Measurements from ENCODE around the gene PHPT1. TPM values are rescaled to one million over a fixed set of nuclear protein-coding genes. Genes with fewer than 3 reads are reported as not detected.
A peak's percentile ranks its signal among the peaks of the same experiment; 100 is the strongest.

PHPT1 gene
- total and polyA plus RNA-seq, 2 of the 13 experiments (the other 11 are each of a cell fraction or from before 2014, with no cell fraction given): 189 to 192 TPM

DNA sequence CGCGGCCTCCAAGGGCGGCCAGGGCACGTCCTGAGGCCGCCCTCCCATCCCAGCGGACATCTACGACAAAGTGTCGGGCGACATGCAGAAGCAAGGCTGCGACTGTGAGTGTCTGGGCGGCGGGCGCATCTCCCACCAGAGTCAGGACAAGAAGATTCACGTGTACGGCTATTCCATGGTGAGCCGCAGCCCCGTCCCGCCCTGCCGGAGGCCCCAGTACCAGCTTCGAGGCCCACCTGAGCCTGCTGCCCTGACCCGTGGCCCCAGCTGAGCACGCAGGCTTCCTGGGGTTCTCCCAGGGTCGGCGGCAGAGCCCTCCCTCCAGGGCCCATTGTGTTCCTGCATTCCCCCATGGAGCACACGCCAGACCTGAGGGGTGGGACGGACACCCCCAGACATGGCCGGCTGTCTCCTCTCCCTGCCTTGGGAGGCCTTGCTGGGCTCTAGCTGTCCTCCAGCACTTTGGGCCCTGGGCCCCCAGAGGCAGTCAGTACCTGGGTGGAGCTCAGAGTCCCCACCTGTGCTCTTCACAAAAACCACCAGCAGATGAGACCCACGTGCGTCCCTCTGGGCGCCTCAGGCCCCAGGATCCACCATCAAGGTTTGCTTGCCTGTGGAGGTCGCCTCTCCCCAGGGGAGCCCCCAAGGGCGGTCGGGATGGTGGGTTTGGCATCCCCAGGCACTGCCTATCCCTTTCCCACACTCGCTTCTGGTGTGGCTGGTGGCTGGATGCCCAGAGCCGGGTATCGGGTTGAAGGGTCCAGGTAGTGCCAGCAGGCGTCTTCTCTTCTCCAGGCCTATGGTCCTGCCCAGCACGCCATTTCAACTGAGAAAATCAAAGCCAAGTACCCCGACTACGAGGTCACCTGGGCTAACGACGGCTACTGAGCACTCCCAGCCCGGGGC lies 1.0 kb downstream of the PHPT1 start (continued):
- TF ChIP-seq, protein P1, sequence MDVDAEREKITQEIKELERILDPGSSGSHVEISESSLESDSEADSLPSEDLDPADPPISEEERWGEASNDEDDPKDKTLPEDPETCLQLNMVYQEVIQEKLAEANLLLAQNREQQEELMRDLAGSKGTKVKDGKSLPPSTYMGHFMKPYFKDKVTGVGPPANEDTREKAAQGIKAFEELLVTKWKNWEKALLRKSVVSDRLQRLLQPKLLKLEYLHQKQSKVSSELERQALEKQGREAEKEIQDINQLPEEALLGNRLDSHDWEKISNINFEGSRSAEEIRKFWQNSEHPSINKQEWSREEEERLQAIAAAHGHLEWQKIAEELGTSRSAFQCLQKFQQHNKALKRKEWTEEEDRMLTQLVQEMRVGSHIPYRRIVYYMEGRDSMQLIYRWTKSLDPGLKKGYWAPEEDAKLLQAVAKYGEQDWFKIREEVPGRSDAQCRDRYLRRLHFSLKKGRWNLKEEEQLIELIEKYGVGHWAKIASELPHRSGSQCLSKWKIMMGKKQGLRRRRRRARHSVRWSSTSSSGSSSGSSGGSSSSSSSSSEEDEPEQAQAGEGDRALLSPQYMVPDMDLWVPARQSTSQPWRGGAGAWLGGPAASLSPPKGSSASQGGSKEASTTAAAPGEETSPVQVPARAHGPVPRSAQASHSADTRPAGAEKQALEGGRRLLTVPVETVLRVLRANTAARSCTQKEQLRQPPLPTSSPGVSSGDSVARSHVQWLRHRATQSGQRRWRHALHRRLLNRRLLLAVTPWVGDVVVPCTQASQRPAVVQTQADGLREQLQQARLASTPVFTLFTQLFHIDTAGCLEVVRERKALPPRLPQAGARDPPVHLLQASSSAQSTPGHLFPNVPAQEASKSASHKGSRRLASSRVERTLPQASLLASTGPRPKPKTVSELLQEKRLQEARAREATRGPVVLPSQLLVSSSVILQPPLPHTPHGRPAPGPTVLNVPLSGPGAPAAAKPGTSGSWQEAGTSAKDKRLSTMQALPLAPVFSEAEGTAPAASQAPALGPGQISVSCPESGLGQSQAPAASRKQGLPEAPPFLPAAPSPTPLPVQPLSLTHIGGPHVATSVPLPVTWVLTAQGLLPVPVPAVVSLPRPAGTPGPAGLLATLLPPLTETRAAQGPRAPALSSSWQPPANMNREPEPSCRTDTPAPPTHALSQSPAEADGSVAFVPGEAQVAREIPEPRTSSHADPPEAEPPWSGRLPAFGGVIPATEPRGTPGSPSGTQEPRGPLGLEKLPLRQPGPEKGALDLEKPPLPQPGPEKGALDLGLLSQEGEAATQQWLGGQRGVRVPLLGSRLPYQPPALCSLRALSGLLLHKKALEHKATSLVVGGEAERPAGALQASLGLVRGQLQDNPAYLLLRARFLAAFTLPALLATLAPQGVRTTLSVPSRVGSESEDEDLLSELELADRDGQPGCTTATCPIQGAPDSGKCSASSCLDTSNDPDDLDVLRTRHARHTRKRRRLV (CRISPR knock-in tag; IDR thresholded peaks at IDR 0.05): 0 out of 2 replicates have a peak, but pooled peaks have one; percentile 16
- 0 out of 2 replicates have a peak, but pooled peaks have one; percentile 56 for TF ChIP-seq ZNF761 (CRISPR knock-in tag; conservative IDR thresholded peaks at IDR 0.05)
- TF ChIP-seq RBFOX2 (IDR thresholded peaks at IDR 0.05; ENCODE audit: low read depth, low read length): peak; percentile 68; the same call in 1 of the 2 replicates
- 0 out of 2 replicates have a peak, but pooled peaks have one; percentile 64 for TF ChIP-seq ZNF724P (CRISPR knock-in tag; IDR thresholded peaks at IDR 0.05; ENCODE audit: borderline replicate concordance)
- peak; percentile 65 for TF ChIP-seq POLR2G (IDR thresholded peaks at IDR 0.05; ENCODE audit: low read depth, low read length)
- TF ChIP-seq, protein P2, sequence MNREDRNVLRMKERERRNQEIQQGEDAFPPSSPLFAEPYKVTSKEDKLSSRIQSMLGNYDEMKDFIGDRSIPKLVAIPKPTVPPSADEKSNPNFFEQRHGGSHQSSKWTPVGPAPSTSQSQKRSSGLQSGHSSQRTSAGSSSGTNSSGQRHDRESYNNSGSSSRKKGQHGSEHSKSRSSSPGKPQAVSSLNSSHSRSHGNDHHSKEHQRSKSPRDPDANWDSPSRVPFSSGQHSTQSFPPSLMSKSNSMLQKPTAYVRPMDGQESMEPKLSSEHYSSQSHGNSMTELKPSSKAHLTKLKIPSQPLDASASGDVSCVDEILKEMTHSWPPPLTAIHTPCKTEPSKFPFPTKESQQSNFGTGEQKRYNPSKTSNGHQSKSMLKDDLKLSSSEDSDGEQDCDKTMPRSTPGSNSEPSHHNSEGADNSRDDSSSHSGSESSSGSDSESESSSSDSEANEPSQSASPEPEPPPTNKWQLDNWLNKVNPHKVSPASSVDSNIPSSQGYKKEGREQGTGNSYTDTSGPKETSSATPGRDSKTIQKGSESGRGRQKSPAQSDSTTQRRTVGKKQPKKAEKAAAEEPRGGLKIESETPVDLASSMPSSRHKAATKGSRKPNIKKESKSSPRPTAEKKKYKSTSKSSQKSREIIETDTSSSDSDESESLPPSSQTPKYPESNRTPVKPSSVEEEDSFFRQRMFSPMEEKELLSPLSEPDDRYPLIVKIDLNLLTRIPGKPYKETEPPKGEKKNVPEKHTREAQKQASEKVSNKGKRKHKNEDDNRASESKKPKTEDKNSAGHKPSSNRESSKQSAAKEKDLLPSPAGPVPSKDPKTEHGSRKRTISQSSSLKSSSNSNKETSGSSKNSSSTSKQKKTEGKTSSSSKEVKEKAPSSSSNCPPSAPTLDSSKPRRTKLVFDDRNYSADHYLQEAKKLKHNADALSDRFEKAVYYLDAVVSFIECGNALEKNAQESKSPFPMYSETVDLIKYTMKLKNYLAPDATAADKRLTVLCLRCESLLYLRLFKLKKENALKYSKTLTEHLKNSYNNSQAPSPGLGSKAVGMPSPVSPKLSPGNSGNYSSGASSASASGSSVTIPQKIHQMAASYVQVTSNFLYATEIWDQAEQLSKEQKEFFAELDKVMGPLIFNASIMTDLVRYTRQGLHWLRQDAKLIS (CRISPR knock-in tag; IDR thresholded peaks at IDR 0.05): 0 out of 2 replicates have a peak, but pooled peaks have one; percentile 0
- 0 out of 2 replicates have a peak, but pooled peaks have one; percentile 22 for TF ChIP-seq PAX8 (CRISPR knock-in tag; IDR thresholded peaks at IDR 0.05; ENCODE audit: borderline replicate concordance)
- TF ChIP-seq ZSCAN31 (CRISPR knock-in tag; IDR thresholded peaks at IDR 0.05; ENCODE audit: low read depth): no peak
- no peak for TF ChIP-seq ATF7-NPFF (CRISPR knock-in tag; IDR thresholded peaks at IDR 0.05; ENCODE audit: low read depth)
- TF ChIP-seq, protein P3, sequence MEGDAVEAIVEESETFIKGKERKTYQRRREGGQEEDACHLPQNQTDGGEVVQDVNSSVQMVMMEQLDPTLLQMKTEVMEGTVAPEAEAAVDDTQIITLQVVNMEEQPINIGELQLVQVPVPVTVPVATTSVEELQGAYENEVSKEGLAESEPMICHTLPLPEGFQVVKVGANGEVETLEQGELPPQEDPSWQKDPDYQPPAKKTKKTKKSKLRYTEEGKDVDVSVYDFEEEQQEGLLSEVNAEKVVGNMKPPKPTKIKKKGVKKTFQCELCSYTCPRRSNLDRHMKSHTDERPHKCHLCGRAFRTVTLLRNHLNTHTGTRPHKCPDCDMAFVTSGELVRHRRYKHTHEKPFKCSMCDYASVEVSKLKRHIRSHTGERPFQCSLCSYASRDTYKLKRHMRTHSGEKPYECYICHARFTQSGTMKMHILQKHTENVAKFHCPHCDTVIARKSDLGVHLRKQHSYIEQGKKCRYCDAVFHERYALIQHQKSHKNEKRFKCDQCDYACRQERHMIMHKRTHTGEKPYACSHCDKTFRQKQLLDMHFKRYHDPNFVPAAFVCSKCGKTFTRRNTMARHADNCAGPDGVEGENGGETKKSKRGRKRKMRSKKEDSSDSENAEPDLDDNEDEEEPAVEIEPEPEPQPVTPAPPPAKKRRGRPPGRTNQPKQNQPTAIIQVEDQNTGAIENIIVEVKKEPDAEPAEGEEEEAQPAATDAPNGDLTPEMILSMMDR (CRISPR knock-in tag; IDR thresholded peaks at IDR 0.05): no peak
- TF ChIP-seq, protein P4, sequence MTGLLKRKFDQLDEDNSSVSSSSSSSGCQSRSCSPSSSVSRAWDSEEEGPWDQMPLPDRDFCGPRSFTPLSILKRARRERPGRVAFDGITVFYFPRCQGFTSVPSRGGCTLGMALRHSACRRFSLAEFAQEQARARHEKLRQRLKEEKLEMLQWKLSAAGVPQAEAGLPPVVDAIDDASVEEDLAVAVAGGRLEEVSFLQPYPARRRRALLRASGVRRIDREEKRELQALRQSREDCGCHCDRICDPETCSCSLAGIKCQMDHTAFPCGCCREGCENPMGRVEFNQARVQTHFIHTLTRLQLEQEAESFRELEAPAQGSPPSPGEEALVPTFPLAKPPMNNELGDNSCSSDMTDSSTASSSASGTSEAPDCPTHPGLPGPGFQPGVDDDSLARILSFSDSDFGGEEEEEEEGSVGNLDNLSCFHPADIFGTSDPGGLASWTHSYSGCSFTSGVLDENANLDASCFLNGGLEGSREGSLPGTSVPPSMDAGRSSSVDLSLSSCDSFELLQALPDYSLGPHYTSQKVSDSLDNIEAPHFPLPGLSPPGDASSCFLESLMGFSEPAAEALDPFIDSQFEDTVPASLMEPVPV (CRISPR knock-in tag; IDR thresholded peaks at IDR 0.05): 0 out of 2 replicates have a peak, but pooled peaks have one; percentile 31

Data from HepG2 (cell line).